H1 (cell line): ENCODE measurements around the gene MED31. TPM values are rescaled to one million over a fixed set of nuclear protein-coding genes. Genes with fewer than 3 reads are reported as not detected.

ENCODE experiments used
- CTCF ChIA-PET: fragments of 300-600 bp; sonication (Branson Sonifier 250); formaldehyde crosslinking; loops from one replicate; lab custom pipeline; 2021; ENCODE audit not compliant: partially characterized antibody; lab: Charles Lee
- POLR2A ChIA-PET: fragments of 300-600 bp; sonication (Branson Sonifier 250); formaldehyde crosslinking; loops from one replicate; lab custom pipeline; 2021; ENCODE audit warnings: inconsistent platforms; ENCODE audit not compliant: partially characterized antibody; lab: Charles Lee
- DNase-seq, 2 experiments: peaks; one replicate each; pipeline versions ENCODE4 v3.0.0 to v3.0.0-alpha.2; 2010 to 2022; ENCODE audit warnings: low spot score in 2 of 2, low read depth in 1 of 2, mixed read lengths in 1 of 2
- FAIRE-seq: peaks from 2 replicates; lab custom pipeline; 2011; peaks lifted over from hg19 to GRCh38; lab: Jason Lieb, UNC
- H2AFZ ChIP-seq: 2 replicates; pipeline ENCODE4 v1.8.1; 2012; ENCODE audit warnings: low read length, inconsistent platforms
- H2AK5ac ChIP-seq: 2 replicates; pipeline ENCODE4 v1.6.1; 2013; ENCODE audit warnings: low read depth, low read length
- H2BK120ac ChIP-seq: replicated peaks from 2 replicates; pipeline ENCODE3; 2013; ENCODE audit warnings: low read depth, low read length, inconsistent platforms
- H2BK12ac ChIP-seq: 2 replicates; pipeline ENCODE4 v1.6.1; 2013; ENCODE audit warnings: low read depth, low read length
- H2BK15ac ChIP-seq: 2 replicates; pipeline ENCODE4 v1.6.1; 2013; ENCODE audit warnings: low read length
- H2BK20ac ChIP-seq: 2 replicates; pipeline ENCODE4 v1.6.1; 2013; ENCODE audit warnings: low read length
- H2BK5ac ChIP-seq: 2 replicates; pipeline ENCODE4 v1.6.1; 2013; ENCODE audit warnings: low read depth, low read length
- H3K14ac ChIP-seq: 2 replicates; pipeline ENCODE4 v1.6.1; 2013; ENCODE audit warnings: inconsistent platforms; ENCODE audit not compliant: insufficient read length
- H3K18ac ChIP-seq: 2 replicates; pipeline ENCODE4 v1.6.1; 2013; ENCODE audit warnings: low read length; ENCODE audit errors: extremely low read depth
- H3K23ac ChIP-seq: 2 replicates; pipeline ENCODE4 v1.6.1; 2013; ENCODE audit warnings: inconsistent platforms; ENCODE audit not compliant: insufficient read length
- H3K23me2 ChIP-seq: 2 replicates; pipeline ENCODE4 v1.6.1; 2013; ENCODE audit warnings: low read depth, low read length
- H3K27ac ChIP-seq: 2 replicates; pipeline ENCODE4 v1.6.1; 2011; ENCODE audit warnings: low read depth, low read length, inconsistent platforms
- H3K27me3 ChIP-seq, 4 experiments: replicated peaks in 1 of 4; 1 replicate in 1 of 4; 2 replicates in 3 of 4; pipeline versions ENCODE4 v1.6.1 to v1.8.1; 2011 to 2013; ENCODE audit warnings: low read length in 3 of 4, mild to moderate bottlenecking in 3 of 4, inconsistent platforms in 2 of 4, mixed read lengths in 2 of 4, moderate library complexity in 1 of 4; ENCODE audit not compliant: control insufficient read depth in 3 of 4, insufficient read depth in 3 of 4; ENCODE audit errors: extremely low read depth in 1 of 4
- H3K36me3 ChIP-seq, 4 experiments: 2 replicates each; pipeline versions ENCODE4 v1.6.1 to v1.8.1; 2011 to 2013; ENCODE audit warnings: mild to moderate bottlenecking in 4 of 4, low read length in 3 of 4, moderate library complexity in 2 of 4, control low read depth in 1 of 4, inconsistent platforms in 1 of 4; ENCODE audit not compliant: insufficient read depth in 4 of 4, control insufficient read depth in 2 of 4
- H3K4ac ChIP-seq: replicated peaks from 2 replicates; pipeline ENCODE3; 2013; ENCODE audit warnings: low read length, low read depth, mixed read lengths, inconsistent platforms; ENCODE audit not compliant: insufficient read length
- H3K4me1 ChIP-seq, 4 experiments: replicated peaks in 1 of 4; 1 replicate in 1 of 4; 2 replicates in 3 of 4; pipeline versions ENCODE4 v1.6.1 to v1.8.1; 2011 to 2013; ENCODE audit warnings: low read length in 3 of 4, inconsistent platforms in 2 of 4, mixed read lengths in 1 of 4; ENCODE audit not compliant: insufficient read depth in 4 of 4, control insufficient read depth in 3 of 4
- H3K4me2 ChIP-seq, 2 experiments: 2 replicates each; pipeline versions ENCODE4 v1.6.1 to v1.8.1; 2011 to 2013; ENCODE audit warnings: low read depth in 2 of 2, low read length in 2 of 2, control low read depth in 1 of 2, inconsistent platforms in 1 of 2, mild to moderate bottlenecking in 1 of 2; ENCODE audit not compliant: insufficient read depth in 1 of 2
- H3K4me3 ChIP-seq, 4 experiments: fragments of 200-600, 300-600 bp in 1 of 4; sonication (generic), shearing (Covaris generic), sonication (Bioruptor Twin) in 1 of 4; 2 replicates each; pipeline versions ENCODE4 v1.5.1 to v1.8.1; 2011 to 2016; ENCODE audit warnings: low read length in 4 of 4, low read depth in 3 of 4, control low read depth in 2 of 4, inconsistent platforms in 2 of 4, mild to moderate bottlenecking in 2 of 4, mixed read lengths in 1 of 4, moderate library complexity in 1 of 4; ENCODE audit not compliant: insufficient read depth in 2 of 4; ENCODE audit errors: extremely low read depth in 1 of 4
- H3K56ac ChIP-seq: replicated peaks from 2 replicates; pipeline ENCODE3; 2013; ENCODE audit warnings: low read depth, mild to moderate bottlenecking, mixed read lengths, low read length, inconsistent platforms; ENCODE audit not compliant: insufficient read length
- H3K79me1 ChIP-seq: 2 replicates; pipeline ENCODE4 v1.6.1; 2013; ENCODE audit warnings: low read depth, low read length, control low read depth
- H3K79me2 ChIP-seq, 2 experiments: 2 replicates each; pipeline versions ENCODE4 v1.6.1 to v1.8.1; 2012 to 2013; ENCODE audit warnings: low read length in 2 of 2, mild to moderate bottlenecking in 2 of 2, inconsistent platforms in 1 of 2; ENCODE audit not compliant: insufficient read depth in 2 of 2, control insufficient read depth in 1 of 2
- H3K9ac ChIP-seq, 4 experiments: replicated peaks in 1 of 4; 1 replicate in 1 of 4; 2 replicates in 3 of 4; pipeline versions ENCODE4 v1.6.1 to v1.8.1; 2011 to 2013; ENCODE audit warnings: low read depth in 3 of 4, low read length in 3 of 4, control low read depth in 2 of 4, mild to moderate bottlenecking in 2 of 4, moderate library complexity in 2 of 4, inconsistent platforms in 1 of 4; ENCODE audit errors: extremely low read depth in 1 of 4
- H3K9me3 ChIP-seq, 2 experiments: 2 replicates each; pipeline versions ENCODE4 v1.6.1 to v1.8.1; 2012 to 2013; ENCODE audit warnings: mild to moderate bottlenecking in 2 of 2, moderate library complexity in 2 of 2, control low read depth in 1 of 2, inconsistent platforms in 1 of 2, low read depth in 1 of 2, low read length in 1 of 2, mixed read lengths in 1 of 2; ENCODE audit not compliant: insufficient read depth in 2 of 2
- H4K20me1 ChIP-seq, 2 experiments: replicated peaks in 1 of 2; 2 replicates each; pipeline versions ENCODE3 to v1.8.1; 2011 to 2013; ENCODE audit warnings: inconsistent platforms in 2 of 2, low read length in 2 of 2, mild to moderate bottlenecking in 1 of 2; ENCODE audit not compliant: insufficient read depth in 2 of 2, control insufficient read depth in 1 of 2
- H4K5ac ChIP-seq: 2 replicates; pipeline ENCODE4 v1.6.1; 2013; ENCODE audit warnings: low read length, low read depth, mixed read lengths, inconsistent platforms; ENCODE audit not compliant: insufficient read length
- H4K8ac ChIP-seq: 2 replicates; pipeline ENCODE4 v1.8.0; 2013; ENCODE audit warnings: mild to moderate bottlenecking, moderate library complexity, low read length, inconsistent platforms; ENCODE audit not compliant: insufficient read depth; ENCODE audit errors: extremely low read depth
- H4K91ac ChIP-seq: replicated peaks from 2 replicates; pipeline ENCODE3; 2013; ENCODE audit warnings: low read length, mixed read lengths, inconsistent platforms; ENCODE audit not compliant: insufficient read length
- WGBS, 2 experiments: shearing (Covaris generic) in 1 of 2; methylation state at CpG; one replicate each; pipeline versions ENCODE4 v1.1.6 to v1.1.7; 2013 to 2015; ENCODE audit warnings: low lambda C conversion rate in 2 of 2, mixed read lengths in 2 of 2, inconsistent platforms in 1 of 2, low coverage in 1 of 2, missing lambda C conversion rate in 1 of 2; ENCODE audit not compliant: insufficient replicate concordance in 2 of 2, insufficient coverage in 1 of 2, insufficient read length in 1 of 2; ENCODE audit errors: extremely low coverage in 1 of 2, missing lambda C conversion rate in 1 of 2; 5-methylcytosine and 5-hydroxymethylcytosine counted together
- polyA plus RNA-seq, 7 experiments: library from polyadenylated mRNA; depleted of rRNA in 3 of 7; stranded (reverse) in 5 of 7; unstranded in 2 of 7; fragments of >200 nt in 5 of 7; fragments of 200-250 nt in 2 of 7; gene quantifications; 1 replicate in 5 of 7; 2 replicates in 1 of 7; 4 replicates in 1 of 7; pipeline versions ENCODE4 v1.2.1 to v1.2.3, GENCODE V29; 2011 to 2013; ENCODE audit warnings: missing spikeins in 2 of 7, mixed read lengths in 2 of 7
- total RNA-seq: library from RNA; stranded (reverse); fragmentation: NEBNext Ultra II Directional; extraction: Animal tissue kit (Norgen Biotek cat#: 25700); gene quantifications from 2 replicates; pipeline ENCODE4 v1.2.1, GENCODE V29; 2021

The MED31 gene
- total and polyA plus RNA-seq, 2 of the 8 experiments (the other 6 are each of a cell fraction or from before 2014, with no cell fraction given): 4.6 to 12.3 TPM

DNA sequence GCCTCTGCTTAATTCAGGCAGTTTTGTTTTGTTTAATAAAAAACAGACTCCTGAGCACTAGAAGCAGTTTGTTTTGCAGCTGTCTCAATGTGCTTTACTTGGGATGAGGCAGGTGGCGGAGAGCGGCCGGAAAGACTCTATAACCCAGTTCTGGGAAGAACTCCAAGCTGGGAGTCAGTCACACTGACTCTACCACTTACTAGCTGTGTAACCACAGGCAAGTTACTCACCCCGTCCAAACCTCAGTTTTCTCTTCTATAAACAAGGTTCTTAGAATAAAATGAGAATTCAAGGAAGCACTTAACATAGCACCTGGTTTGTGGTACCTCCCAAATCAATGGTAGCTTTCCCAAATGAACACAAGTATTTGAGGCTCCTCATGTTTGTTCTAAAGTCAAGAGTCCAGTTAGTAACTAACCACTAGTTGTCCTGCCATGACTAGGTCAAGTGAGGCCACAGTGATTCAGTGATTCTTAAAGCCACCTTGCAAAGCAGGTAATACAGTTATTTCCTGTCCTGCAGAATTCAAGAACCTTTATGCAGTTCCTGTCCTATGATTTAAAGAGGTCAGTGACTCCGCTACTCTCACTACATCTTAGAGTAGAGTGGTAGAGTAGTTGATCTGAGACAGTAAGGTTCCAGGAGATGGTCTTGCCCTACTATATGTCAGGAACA lies 7.8 kb downstream of the MED31 start:
- no peak overlapping the region for H3K4ac ChIP-seq
- H4K20me1 ChIP-seq: peaks cover under 1 to 9% of the 10 kb centered on the region in 2 experiments
- H2BK5ac ChIP-seq: no peak overlapping the region
- no peak overlapping the region for H4K91ac ChIP-seq
- no peak overlapping the region for H2BK12ac ChIP-seq
- no peak overlapping the region for H2AFZ ChIP-seq
- H2AK5ac ChIP-seq: no peak overlapping the region
- H2BK20ac ChIP-seq: no peak overlapping the region
- H3K79me2 ChIP-seq: peaks cover 0 to 42% of the 10 kb centered on the region in 2 experiments; a peak in 2 of 4 replicates
- H3K4me2 ChIP-seq: no peak overlapping the region
- no peak overlapping the region for H3K14ac ChIP-seq
- H3K9ac ChIP-seq: no peak overlapping the region
- no peaks in the 10 kb centered on the region for H3K9me3 ChIP-seq
- no peak overlapping the region for H3K56ac ChIP-seq
- CTCF ChIA-PET: interaction anchor here (1.1 kb wide), 1 partner anchor 19 kb away, joined by 3 read pairs; no protein-coding TSS in a partner anchor
- H3K23me2 ChIP-seq: peaks cover 10% of the 10 kb centered on the region
- no peak overlapping the region for H2BK15ac ChIP-seq
- H3K18ac ChIP-seq: no peak overlapping the region
- H4K8ac ChIP-seq: no peak overlapping the region
- H3K27ac ChIP-seq: no peak overlapping the region
- H3K36me3 ChIP-seq: peaks cover 0 to 35% (median 10%) of the 10 kb centered on the region in 4 experiments; a peak in 6 of 8 replicates
- POLR2A ChIA-PET: no interaction called here
- WGBS, 2 experiments: 92% methylated on average over 5 of the region's 5 CpGs; no CpG with 5 or more reads in 1 of the 2 experiments
- FAIRE-seq (no peak), DNase-seq (no peak)
- H3K27me3 ChIP-seq: no peaks in the 10 kb centered on the region
- no peak overlapping the region for H2BK120ac ChIP-seq
- H3K79me1 ChIP-seq: no peaks in the 10 kb centered on the region; the same call in 1 of the 2 replicates
- no peak overlapping the region for H4K5ac ChIP-seq
- H3K23ac ChIP-seq: no peak overlapping the region
- peaks cover 0 to 10% (median 2%) of the 10 kb centered on the region in 4 experiments; a peak in 4 of 7 replicates for H3K4me1 ChIP-seq
- no peak overlapping the region for H3K4me3 ChIP-seq
